ENCODE results near the gene KIRREL3.
A peak's percentile ranks its signal among the peaks of the same experiment; 100 is the strongest.
"Not testable (repeated sequence)": the region's sequence is repeated elsewhere in the genome, so short reads cannot be mapped to it uniquely, and the experiment has no call there.

KIRREL3 gene

GRCh38 chr11:126952533-126952932, 48.0 kb downstream of the KIRREL3 start:
- not testable (repeated sequence) for DNase-seq (ENCODE audit: low spot score)

- no peak for DNase-seq (ENCODE audit: low spot score)
These were observed 49.1 kb downstream of the KIRREL3 start for GRCh38 chr11:126951465-126951864.

- peak; percentile 22 for DNase-seq (ENCODE audit: low spot score)
These were observed 51.3 kb downstream of the KIRREL3 start for GRCh38 chr11:126949066-126949891.

GRCh38 chr11:126948563-126948962, 52.0 kb downstream of the KIRREL3 start:
- DNase-seq (ENCODE audit: low spot score), result no peak

GRCh38 chr11:126945319-126945718, 55.3 kb downstream of the KIRREL3 start:
- no peak for DNase-seq (ENCODE audit: low spot score)

GRCh38 chr11:126943316-126943715, 57.3 kb downstream of the KIRREL3 start:
- no peak for DNase-seq (ENCODE audit: low spot score)

- no peak for DNase-seq (ENCODE audit: low spot score)
These were observed 58.4 kb downstream of the KIRREL3 start for GRCh38 chr11:126942146-126942545.

- DNase-seq (ENCODE audit: low spot score), result no peak
These were observed 61.0 kb downstream of the KIRREL3 start for GRCh38 chr11:126939552-126939951.

GRCh38 chr11:126938718-126939117, 61.9 kb downstream of the KIRREL3 start:
- DNase-seq (ENCODE audit: low spot score), result no peak

- no peak for DNase-seq (ENCODE audit: low spot score)
These were observed 70.3 kb downstream of the KIRREL3 start for GRCh38 chr11:126930091-126930841.

GRCh38 chr11:126929179-126930061, 71.2 kb downstream of the KIRREL3 start:
- no peak for DNase-seq (ENCODE audit: low spot score)

GRCh38 chr11:126927623-126928022, 72.9 kb downstream of the KIRREL3 start:
- no peak for DNase-seq (ENCODE audit: low spot score)

- no peak for DNase-seq (ENCODE audit: low spot score)
These were observed 74.2 kb downstream of the KIRREL3 start for GRCh38 chr11:126926376-126926791.

- DNase-seq (ENCODE audit: low spot score), result no peak
These were observed 75.1 kb downstream of the KIRREL3 start for GRCh38 chr11:126925321-126926093.

GRCh38 chr11:126924376-126925040, 76.1 kb downstream of the KIRREL3 start:
- DNase-seq (ENCODE audit: low spot score), result no peak

- DNase-seq (ENCODE audit: low spot score), result no peak
These were observed 79.7 kb downstream of the KIRREL3 start for GRCh38 chr11:126920833-126921232.

- peak; percentile 12 for DNase-seq (ENCODE audit: low spot score)
These were observed 81.3 kb downstream of the KIRREL3 start for GRCh38 chr11:126919147-126919823.

- no peak for DNase-seq (ENCODE audit: low spot score)
These were observed 82.0 kb downstream of the KIRREL3 start for GRCh38 chr11:126918556-126918955.

GRCh38 chr11:126917531-126918204, 82.9 kb downstream of the KIRREL3 start:
- DNase-seq (ENCODE audit: low spot score), result peak; percentile 87

- no peak for DNase-seq (ENCODE audit: low spot score)
These were observed 85.1 kb downstream of the KIRREL3 start for GRCh38 chr11:126915430-126915829.

All from activated CD4-positive, alpha-beta T cell treated with anti-CD3 and anti-CD28 coated beads, Interleukin-2, Interleukin-4, amounts not matched to agents 100 ng/mL and 50 ng/mL, durations not matched to agents 16 hours and 8 hours (primary cell).